WTC11 (cell line): ENCODE data around the gene GALNT2. TPM values are rescaled to one million over a fixed set of nuclear protein-coding genes. Genes with fewer than 3 reads are reported as not detected.

Experiments used
- ATAC-seq: fragments of 200-7000 bp; cut with Tn5 transposase; 2 replicates; pipeline ENCODE4 v1.10.0; 2021; ENCODE audit warnings: mild to moderate bottlenecking, moderate library complexity
- CTCF ChIA-PET: fragments of 300-600 bp; sonication (Branson Sonifier 250); formaldehyde crosslinking; loops from one replicate; lab custom pipeline; 2021; ENCODE audit warnings: antibody characterized with exemption; lab: Charles Lee
- POLR2A ChIA-PET: fragments of 350-600 bp; sonication (Branson Sonifier 250); formaldehyde crosslinking; loops from one replicate; lab custom pipeline; 2021; ENCODE audit warnings: antibody characterized with exemption; lab: Charles Lee
- DNase-seq: peaks from one replicate; pipeline ENCODE4 v3.0.0; 2021; ENCODE audit warnings: low spot score
- H3K27ac Mint-ChIP-seq: 2 replicates; pipeline ENCODE4 v1.8.0; 2021; ENCODE audit warnings: mixed read lengths
- H3K27me3 Mint-ChIP-seq: 2 replicates; pipeline ENCODE4 v1.8.0; 2021; ENCODE audit warnings: low read depth, mild to moderate bottlenecking, moderate library complexity, mixed read lengths
- H3K36me3 Mint-ChIP-seq: 2 replicates; pipeline ENCODE4 v1.8.0; 2021; ENCODE audit warnings: mixed read lengths
- H3K4me1 Mint-ChIP-seq: 2 replicates; pipeline ENCODE4 v1.8.0; 2022; ENCODE audit warnings: mixed read lengths
- H3K4me3 Mint-ChIP-seq: 2 replicates; pipeline ENCODE4 v1.8.0; 2021; ENCODE audit warnings: mild to moderate bottlenecking, moderate library complexity, mixed read lengths
- H3K9me3 Mint-ChIP-seq: 2 replicates; pipeline ENCODE4 v1.8.0; 2021; ENCODE audit warnings: mixed read lengths
- CREB1 ChIP-seq: sonication (generic); formaldehyde crosslinking; IDR thresholded peaks from 2 replicates; pipeline ENCODE4 v1.8.0; 2023; ENCODE audit warnings: mild to moderate bottlenecking, missing genetic modification reagents
- CREM ChIP-seq: sonication (generic); formaldehyde crosslinking; IDR thresholded peaks from 2 replicates; pipeline ENCODE4 v1.8.1; 2022; ENCODE audit warnings: mild to moderate bottlenecking, missing genetic modification reagents, moderate library complexity
- ESRRA ChIP-seq: sonication (generic); formaldehyde crosslinking; IDR thresholded peaks from 2 replicates; pipeline ENCODE4 v1.8.1; 2022; ENCODE audit warnings: mild to moderate bottlenecking, missing genetic modification reagents, borderline replicate concordance
- FOXJ3 ChIP-seq: sonication (generic); formaldehyde crosslinking; IDR thresholded peaks from 2 replicates; pipeline ENCODE4 v1.9.0; 2021; ENCODE audit warnings: missing genetic modification reagents, mild to moderate bottlenecking, borderline replicate concordance
- FOXP1 ChIP-seq: sonication (generic); formaldehyde crosslinking; IDR thresholded peaks from 2 replicates; pipeline ENCODE4 v1.8.0; 2022; ENCODE audit warnings: missing genetic modification reagents, mild to moderate bottlenecking, moderate library complexity, borderline replicate concordance
- GABPB1 ChIP-seq: sonication (generic); formaldehyde crosslinking; IDR thresholded peaks from 2 replicates; pipeline ENCODE4 v1.8.1; 2023; ENCODE audit warnings: mild to moderate bottlenecking, missing genetic modification reagents
- GTF2I ChIP-seq: fragments of 250-450 bp; sonication (Bioruptor Pico); conservative IDR thresholded peaks from 2 replicates; pipeline ENCODE4 v1.4.0; 2021; ENCODE audit warnings: mild to moderate bottlenecking
- KAT7 ChIP-seq: sonication (generic); formaldehyde crosslinking; IDR thresholded peaks from 2 replicates; pipeline ENCODE4 v1.8.1; 2023; ENCODE audit warnings: missing genetic modification reagents, mild to moderate bottlenecking, borderline replicate concordance
- NFATC4 ChIP-seq: fragments of 250-450 bp; sonication (Bioruptor Pico); IDR thresholded peaks from 2 replicates; pipeline ENCODE4 v1.9.0; 2021; ENCODE audit warnings: mild to moderate bottlenecking
- TEAD1 ChIP-seq: sonication (generic); formaldehyde crosslinking; IDR thresholded peaks from 2 replicates; pipeline ENCODE4 v1.8.0; 2022; ENCODE audit warnings: mild to moderate bottlenecking, missing genetic modification reagents
- TP53 ChIP-seq: sonication (generic); formaldehyde crosslinking; IDR thresholded peaks from 2 replicates; pipeline ENCODE4 v1.8.1; 2023; ENCODE audit warnings: mild to moderate bottlenecking, missing genetic modification reagents
- ZNF317 ChIP-seq: sonication (generic); formaldehyde crosslinking; IDR thresholded peaks from 2 replicates; pipeline ENCODE4 v1.8.1; 2023; ENCODE audit warnings: low read depth, mild to moderate bottlenecking, moderate library complexity, missing genetic modification reagents, borderline replicate concordance
- ZNF671 ChIP-seq: fragments of 250-450 bp; sonication (Bioruptor Pico); IDR thresholded peaks from 2 replicates; pipeline ENCODE4 v1.8.0; 2021; ENCODE audit warnings: mild to moderate bottlenecking
- total RNA-seq: library from RNA; stranded (reverse); gene quantifications from 3 replicates; pipeline ENCODE4 v1.2.3, GENCODE V29; 2021
- TF ChIP-seq, protein P1 (sequence below): sonication (generic); formaldehyde crosslinking; IDR thresholded peaks from 2 replicates; pipeline ENCODE4 v1.8.1; 2023; ENCODE audit warnings: mild to moderate bottlenecking, moderate library complexity, missing genetic modification reagents
- TF ChIP-seq, protein P2 (sequence below): sonication (generic); formaldehyde crosslinking; IDR thresholded peaks from 2 replicates; pipeline ENCODE4 v1.8.1; 2022; ENCODE audit warnings: mild to moderate bottlenecking, moderate library complexity, missing genetic modification reagents
- TF ChIP-seq, protein P3 (sequence below): sonication (generic); formaldehyde crosslinking; IDR thresholded peaks from 2 replicates; pipeline ENCODE4 v1.8.1; 2022; ENCODE audit warnings: low read depth, mild to moderate bottlenecking, moderate library complexity, missing genetic modification reagents, borderline replicate concordance
- TF ChIP-seq, protein P4 (sequence below): fragments of 200-600 bp; IDR thresholded peaks from 2 replicates; pipeline ENCODE4 v1.8.0; 2022; ENCODE audit warnings: antibody characterized with exemption
- TF ChIP-seq, protein P5 (sequence below): sonication (generic); formaldehyde crosslinking; IDR thresholded peaks from 2 replicates; pipeline ENCODE4 v1.8.1; 2022; ENCODE audit warnings: mild to moderate bottlenecking, missing genetic modification reagents, moderate library complexity, borderline replicate concordance
- TF ChIP-seq, protein P6 (sequence below): sonication (generic); formaldehyde crosslinking; IDR thresholded peaks from 2 replicates; pipeline ENCODE4 v1.8.1; 2023; ENCODE audit warnings: mild to moderate bottlenecking, missing genetic modification reagents, moderate library complexity
- TF ChIP-seq, protein P7 (sequence below): sonication (generic); formaldehyde crosslinking; IDR thresholded peaks from 2 replicates; pipeline ENCODE4 v1.8.1; 2023; ENCODE audit warnings: mild to moderate bottlenecking, missing genetic modification reagents
- TF ChIP-seq, protein P8 (sequence below): fragments of 250-450 bp; sonication (Bioruptor Pico); IDR thresholded peaks from 2 replicates; pipeline ENCODE4 v1.8.0; 2021; ENCODE audit warnings: mild to moderate bottlenecking
- TF ChIP-seq, protein P9 (sequence below): sonication (generic); formaldehyde crosslinking; conservative IDR thresholded peaks from 2 replicates; pipeline ENCODE4 v1.8.1; 2022; ENCODE audit warnings: mild to moderate bottlenecking, missing genetic modification reagents

GALNT2 gene
- total RNA-seq, 1 experiment from 2014 or later, result 74.8 TPM

DNA sequence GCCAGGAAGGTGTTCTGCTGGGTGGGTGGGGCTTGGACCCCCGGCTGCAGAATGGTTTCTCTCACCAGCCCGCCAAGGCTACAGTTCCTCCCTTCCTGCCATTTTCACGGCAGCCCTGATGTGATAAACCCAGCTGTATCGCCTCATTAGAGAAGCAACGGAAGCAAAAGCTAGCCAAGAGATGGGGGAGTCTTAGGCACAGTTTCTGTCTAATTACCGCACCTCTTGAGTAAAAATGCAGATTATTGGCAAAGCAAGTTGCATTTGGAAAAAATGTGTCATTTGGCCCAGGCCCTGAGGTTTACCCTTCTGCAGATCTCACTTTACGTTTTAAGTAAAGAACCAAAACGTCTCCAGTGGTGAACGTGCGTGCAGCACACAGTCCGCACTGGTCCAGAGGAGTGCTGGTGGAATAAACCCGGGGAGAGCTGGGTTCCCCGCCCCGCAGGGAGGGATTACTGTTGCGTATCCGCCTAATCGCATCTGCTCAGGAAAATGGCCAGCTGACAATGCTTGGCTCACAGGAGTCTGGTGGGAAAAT is 109.9 kb downstream of the GALNT2 start:
- H3K27me3 Mint-ChIP-seq, result no peaks in the 10 kb centered on the region
- ATAC-seq, result peak; percentile 55
- POLR2A ChIA-PET, result no interaction called here
- H3K27ac Mint-ChIP-seq, result no peak overlapping the region; the same call in 1 of the 2 replicates
- no peak overlapping the region for H3K4me3 Mint-ChIP-seq
- CTCF ChIA-PET, result interaction anchor here (0.7 to 1.9 kb wide), 2 partner anchors 57 to 596 kb away, joined by 3 to 5 read pairs; no protein-coding TSS in a partner anchor
- H3K36me3 Mint-ChIP-seq, result peaks cover 13% of the 10 kb centered on the region
- no peaks in the 10 kb centered on the region for H3K9me3 Mint-ChIP-seq
- no peak for DNase-seq
- TF ChIP-seq FOXJ3 (CRISPR knock-in tag) (no peak), ESRRA (CRISPR knock-in tag) (no peak), TEAD1 (CRISPR knock-in tag) (no peak), FOXP1 (no peak), GABPB1 (CRISPR knock-in tag) (no peak), ZNF671 (CRISPR knock-in tag) (no peak), KAT7 (CRISPR knock-in tag) (no peak)
- TF ChIP-seq, protein P1, sequence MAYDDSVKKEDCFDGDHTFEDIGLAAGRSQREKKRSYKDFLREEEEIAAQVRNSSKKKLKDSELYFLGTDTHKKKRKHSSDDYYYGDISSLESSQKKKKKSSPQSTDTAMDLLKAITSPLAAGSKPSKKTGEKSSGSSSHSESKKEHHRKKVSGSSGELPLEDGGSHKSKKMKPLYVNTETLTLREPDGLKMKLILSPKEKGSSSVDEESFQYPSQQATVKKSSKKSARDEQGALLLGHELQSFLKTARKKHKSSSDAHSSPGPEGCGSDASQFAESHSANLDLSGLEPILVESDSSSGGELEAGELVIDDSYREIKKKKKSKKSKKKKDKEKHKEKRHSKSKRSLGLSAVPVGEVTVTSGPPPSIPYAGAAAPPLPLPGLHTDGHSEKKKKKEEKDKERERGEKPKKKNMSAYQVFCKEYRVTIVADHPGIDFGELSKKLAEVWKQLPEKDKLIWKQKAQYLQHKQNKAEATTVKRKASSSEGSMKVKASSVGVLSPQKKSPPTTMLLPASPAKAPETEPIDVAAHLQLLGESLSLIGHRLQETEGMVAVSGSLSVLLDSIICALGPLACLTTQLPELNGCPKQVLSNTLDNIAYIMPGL, result no peak
- TF ChIP-seq, protein P2, sequence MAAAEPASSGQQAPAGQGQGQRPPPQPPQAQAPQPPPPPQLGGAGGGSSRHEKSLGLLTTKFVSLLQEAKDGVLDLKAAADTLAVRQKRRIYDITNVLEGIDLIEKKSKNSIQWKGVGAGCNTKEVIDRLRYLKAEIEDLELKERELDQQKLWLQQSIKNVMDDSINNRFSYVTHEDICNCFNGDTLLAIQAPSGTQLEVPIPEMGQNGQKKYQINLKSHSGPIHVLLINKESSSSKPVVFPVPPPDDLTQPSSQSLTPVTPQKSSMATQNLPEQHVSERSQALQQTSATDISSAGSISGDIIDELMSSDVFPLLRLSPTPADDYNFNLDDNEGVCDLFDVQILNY (CRISPR knock-in tag), result no peak
- TF ChIP-seq, protein P3, sequence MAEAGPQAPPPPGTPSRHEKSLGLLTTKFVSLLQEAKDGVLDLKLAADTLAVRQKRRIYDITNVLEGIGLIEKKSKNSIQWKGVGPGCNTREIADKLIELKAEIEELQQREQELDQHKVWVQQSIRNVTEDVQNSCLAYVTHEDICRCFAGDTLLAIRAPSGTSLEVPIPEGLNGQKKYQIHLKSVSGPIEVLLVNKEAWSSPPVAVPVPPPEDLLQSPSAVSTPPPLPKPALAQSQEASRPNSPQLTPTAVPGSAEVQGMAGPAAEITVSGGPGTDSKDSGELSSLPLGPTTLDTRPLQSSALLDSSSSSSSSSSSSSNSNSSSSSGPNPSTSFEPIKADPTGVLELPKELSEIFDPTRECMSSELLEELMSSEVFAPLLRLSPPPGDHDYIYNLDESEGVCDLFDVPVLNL (CRISPR knock-in tag), result no peak
- TF ChIP-seq, protein P4, sequence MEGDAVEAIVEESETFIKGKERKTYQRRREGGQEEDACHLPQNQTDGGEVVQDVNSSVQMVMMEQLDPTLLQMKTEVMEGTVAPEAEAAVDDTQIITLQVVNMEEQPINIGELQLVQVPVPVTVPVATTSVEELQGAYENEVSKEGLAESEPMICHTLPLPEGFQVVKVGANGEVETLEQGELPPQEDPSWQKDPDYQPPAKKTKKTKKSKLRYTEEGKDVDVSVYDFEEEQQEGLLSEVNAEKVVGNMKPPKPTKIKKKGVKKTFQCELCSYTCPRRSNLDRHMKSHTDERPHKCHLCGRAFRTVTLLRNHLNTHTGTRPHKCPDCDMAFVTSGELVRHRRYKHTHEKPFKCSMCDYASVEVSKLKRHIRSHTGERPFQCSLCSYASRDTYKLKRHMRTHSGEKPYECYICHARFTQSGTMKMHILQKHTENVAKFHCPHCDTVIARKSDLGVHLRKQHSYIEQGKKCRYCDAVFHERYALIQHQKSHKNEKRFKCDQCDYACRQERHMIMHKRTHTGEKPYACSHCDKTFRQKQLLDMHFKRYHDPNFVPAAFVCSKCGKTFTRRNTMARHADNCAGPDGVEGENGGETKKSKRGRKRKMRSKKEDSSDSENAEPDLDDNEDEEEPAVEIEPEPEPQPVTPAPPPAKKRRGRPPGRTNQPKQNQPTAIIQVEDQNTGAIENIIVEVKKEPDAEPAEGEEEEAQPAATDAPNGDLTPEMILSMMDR, result no peak
- peaks cover 48% of the 10 kb centered on the region for H3K4me1 Mint-ChIP-seq

DNA sequence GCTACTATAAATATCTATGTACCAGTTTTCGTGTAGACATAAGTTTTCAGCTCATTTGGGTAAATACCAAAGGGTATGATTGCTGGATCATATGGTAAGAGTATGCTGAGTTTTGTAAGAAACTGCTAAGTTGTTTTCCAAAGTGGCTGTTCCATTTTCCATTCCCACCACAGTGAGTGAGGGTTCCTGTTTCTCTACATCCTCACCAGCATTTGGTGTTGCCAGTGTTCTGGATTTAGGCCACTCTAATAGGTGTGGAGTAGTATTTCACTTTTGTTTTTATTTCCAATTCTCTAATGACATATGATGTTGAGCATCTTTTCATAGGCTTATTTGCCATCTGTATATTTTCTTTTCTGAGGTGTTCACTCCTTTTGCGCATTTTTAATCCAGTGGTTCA is 112.2 kb downstream of the GALNT2 start:
- ChIA-PET POLR2A (no interaction called here), CTCF (no interaction called here)
- H3K36me3 Mint-ChIP-seq, result peaks cover 16% of the 10 kb centered on the region
- H3K4me1 Mint-ChIP-seq, result peaks cover 31% of the 10 kb centered on the region
- no peaks in the 10 kb centered on the region for H3K27me3 Mint-ChIP-seq
- ATAC-seq (no peak), DNase-seq (no peak)
- no peak overlapping the region for H3K27ac Mint-ChIP-seq
- H3K4me3 Mint-ChIP-seq, result no peak overlapping the region
- H3K9me3 Mint-ChIP-seq, result no peaks in the 10 kb centered on the region
- no peak for TF ChIP-seq GTF2I (CRISPR knock-in tag)
- TF ChIP-seq, protein P5, sequence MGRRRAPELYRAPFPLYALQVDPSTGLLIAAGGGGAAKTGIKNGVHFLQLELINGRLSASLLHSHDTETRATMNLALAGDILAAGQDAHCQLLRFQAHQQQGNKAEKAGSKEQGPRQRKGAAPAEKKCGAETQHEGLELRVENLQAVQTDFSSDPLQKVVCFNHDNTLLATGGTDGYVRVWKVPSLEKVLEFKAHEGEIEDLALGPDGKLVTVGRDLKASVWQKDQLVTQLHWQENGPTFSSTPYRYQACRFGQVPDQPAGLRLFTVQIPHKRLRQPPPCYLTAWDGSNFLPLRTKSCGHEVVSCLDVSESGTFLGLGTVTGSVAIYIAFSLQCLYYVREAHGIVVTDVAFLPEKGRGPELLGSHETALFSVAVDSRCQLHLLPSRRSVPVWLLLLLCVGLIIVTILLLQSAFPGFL, result no peak
- TF ChIP-seq, protein P2 (CRISPR knock-in tag), result no peak
- TF ChIP-seq CREM (CRISPR knock-in tag), result no peak
- TF ChIP-seq CREB1 (CRISPR knock-in tag), result no peak
- TF ChIP-seq, protein P6, sequence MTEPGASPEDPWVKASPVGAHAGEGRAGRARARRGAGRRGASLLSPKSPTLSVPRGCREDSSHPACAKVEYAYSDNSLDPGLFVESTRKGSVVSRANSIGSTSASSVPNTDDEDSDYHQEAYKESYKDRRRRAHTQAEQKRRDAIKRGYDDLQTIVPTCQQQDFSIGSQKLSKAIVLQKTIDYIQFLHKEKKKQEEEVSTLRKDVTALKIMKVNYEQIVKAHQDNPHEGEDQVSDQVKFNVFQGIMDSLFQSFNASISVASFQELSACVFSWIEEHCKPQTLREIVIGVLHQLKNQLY (CRISPR knock-in tag), result no peak
- TF ChIP-seq NFATC4 (CRISPR knock-in tag), result no peak
- TF ChIP-seq, protein P7, sequence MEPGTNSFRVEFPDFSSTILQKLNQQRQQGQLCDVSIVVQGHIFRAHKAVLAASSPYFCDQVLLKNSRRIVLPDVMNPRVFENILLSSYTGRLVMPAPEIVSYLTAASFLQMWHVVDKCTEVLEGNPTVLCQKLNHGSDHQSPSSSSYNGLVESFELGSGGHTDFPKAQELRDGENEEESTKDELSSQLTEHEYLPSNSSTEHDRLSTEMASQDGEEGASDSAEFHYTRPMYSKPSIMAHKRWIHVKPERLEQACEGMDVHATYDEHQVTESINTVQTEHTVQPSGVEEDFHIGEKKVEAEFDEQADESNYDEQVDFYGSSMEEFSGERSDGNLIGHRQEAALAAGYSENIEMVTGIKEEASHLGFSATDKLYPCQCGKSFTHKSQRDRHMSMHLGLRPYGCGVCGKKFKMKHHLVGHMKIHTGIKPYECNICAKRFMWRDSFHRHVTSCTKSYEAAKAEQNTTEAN (CRISPR knock-in tag), result no peak
- TF ChIP-seq, protein P8, sequence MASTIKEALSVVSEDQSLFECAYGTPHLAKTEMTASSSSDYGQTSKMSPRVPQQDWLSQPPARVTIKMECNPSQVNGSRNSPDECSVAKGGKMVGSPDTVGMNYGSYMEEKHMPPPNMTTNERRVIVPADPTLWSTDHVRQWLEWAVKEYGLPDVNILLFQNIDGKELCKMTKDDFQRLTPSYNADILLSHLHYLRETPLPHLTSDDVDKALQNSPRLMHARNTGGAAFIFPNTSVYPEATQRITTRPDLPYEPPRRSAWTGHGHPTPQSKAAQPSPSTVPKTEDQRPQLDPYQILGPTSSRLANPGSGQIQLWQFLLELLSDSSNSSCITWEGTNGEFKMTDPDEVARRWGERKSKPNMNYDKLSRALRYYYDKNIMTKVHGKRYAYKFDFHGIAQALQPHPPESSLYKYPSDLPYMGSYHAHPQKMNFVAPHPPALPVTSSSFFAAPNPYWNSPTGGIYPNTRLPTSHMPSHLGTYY (CRISPR knock-in tag), result no peak
- TF ChIP-seq TP53, result no peak
- no peak for TF ChIP-seq KAT7 (CRISPR knock-in tag)
- TF ChIP-seq, protein P9, sequence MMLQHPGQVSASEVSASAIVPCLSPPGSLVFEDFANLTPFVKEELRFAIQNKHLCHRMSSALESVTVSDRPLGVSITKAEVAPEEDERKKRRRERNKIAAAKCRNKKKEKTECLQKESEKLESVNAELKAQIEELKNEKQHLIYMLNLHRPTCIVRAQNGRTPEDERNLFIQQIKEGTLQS, result no peak
- TF ChIP-seq ZNF317 (CRISPR knock-in tag), result no peak
